Measurements from ENCODE around the gene ANXA10.

ANXA10 gene

DNA sequence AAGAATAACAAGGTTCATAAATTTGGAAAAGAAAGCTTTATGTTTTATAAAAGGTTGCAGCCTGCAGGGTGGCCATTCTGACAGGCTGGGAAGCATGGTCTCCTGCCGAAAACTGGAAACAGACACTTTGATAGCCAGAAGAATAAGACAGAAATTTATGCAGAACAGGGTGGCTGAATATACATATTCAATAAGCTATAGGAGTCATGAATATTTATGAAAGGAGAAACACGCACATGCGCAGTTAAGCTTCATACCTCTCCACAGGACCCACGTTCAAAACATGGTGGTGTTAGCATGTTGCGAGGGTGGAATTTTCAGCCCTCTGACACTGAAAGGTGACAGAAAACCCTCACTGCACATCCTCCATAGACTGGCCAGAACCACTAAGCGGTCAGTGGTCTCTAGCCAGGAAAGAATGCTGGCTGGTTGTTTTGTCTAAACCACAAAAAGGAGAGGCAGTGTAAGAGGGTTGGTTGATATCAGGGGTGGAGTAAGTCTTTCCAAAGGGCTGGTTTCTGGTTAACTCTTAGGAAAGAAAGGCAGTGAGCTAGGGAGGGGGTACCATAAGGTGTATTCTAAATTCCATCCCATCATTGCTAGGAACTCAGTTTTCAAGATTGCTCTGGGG is 58.2 kb downstream of the ANXA10 start:
- in situ Hi-C loops (cut with HindIII; ENCODE audit: low sequenced_read_pairs) = no loop called here
- TF ChIP-seq, protein P1, sequence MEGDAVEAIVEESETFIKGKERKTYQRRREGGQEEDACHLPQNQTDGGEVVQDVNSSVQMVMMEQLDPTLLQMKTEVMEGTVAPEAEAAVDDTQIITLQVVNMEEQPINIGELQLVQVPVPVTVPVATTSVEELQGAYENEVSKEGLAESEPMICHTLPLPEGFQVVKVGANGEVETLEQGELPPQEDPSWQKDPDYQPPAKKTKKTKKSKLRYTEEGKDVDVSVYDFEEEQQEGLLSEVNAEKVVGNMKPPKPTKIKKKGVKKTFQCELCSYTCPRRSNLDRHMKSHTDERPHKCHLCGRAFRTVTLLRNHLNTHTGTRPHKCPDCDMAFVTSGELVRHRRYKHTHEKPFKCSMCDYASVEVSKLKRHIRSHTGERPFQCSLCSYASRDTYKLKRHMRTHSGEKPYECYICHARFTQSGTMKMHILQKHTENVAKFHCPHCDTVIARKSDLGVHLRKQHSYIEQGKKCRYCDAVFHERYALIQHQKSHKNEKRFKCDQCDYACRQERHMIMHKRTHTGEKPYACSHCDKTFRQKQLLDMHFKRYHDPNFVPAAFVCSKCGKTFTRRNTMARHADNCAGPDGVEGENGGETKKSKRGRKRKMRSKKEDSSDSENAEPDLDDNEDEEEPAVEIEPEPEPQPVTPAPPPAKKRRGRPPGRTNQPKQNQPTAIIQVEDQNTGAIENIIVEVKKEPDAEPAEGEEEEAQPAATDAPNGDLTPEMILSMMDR (IDR thresholded peaks at IDR 0.05; ENCODE audit: low read depth, low read length, missing control alignments) = no peak
- peak; percentile 38 for DNase-seq (ENCODE audit: low read depth)
- H3K4me3 ChIP-seq (ENCODE audit: low read depth, low read length) = no peak overlapping the region

DNA sequence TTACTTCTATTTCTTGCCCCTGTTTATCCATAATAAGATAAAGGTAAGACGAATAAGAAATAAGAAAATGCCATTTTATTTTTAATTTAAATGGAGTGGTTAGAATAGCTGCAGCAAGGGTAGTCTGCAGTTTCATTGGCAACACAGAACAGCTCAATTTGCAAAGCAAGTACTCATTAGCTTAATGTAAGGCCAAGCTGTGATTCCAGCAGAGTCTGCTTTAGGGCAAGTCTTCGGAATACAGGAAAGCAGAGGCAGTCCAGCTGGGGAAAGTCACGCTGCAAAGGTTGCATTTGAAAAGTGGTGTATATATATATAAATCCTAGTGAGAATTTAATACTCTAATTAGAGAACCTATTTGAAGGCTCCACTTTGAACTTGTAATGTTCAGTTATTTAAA is 59.0 kb downstream of the ANXA10 start:
- TF ChIP-seq, protein P1 (IDR thresholded peaks at IDR 0.05; ENCODE audit: low read depth, low read length, missing control alignments) = no peak
- in situ Hi-C loops (cut with HindIII; ENCODE audit: low sequenced_read_pairs) = no loop called here
- no peak for DNase-seq (ENCODE audit: low read depth)
- no peak overlapping the region for H3K4me3 ChIP-seq (ENCODE audit: low read depth, low read length)

DNA sequence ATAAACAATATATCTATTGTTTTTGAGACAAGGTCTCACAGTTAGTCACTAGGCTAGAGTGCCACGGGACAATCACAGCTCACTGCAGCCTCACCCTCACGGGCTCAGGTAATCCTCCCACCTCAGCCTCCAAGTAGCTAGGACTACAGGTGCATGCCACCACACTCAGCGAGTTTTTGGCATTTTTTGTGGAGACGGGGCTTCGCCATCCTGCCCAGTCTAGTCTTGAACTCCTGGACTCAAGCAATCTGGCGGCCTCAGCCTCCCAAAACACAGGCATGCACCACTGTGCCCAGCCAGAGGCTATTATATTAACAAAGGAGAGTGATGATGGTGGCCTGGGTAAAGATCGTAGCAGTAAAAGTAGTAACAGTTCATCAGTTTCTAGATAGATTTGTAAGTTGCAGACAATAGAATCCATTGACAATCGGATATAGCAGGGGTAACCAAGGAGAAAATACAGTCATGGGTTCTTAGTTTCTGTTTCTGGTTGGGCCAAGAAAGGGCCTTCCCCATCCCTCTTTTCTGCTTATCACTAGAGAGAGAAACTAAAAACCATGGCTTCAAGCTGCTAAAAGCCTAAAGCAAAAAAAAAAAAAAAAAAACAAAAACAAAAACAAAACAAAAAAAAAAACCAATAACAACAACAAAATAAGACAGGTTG is 60.6 kb downstream of the ANXA10 start:
- TF ChIP-seq, protein P1 (IDR thresholded peaks at IDR 0.05; ENCODE audit: low read depth, low read length, missing control alignments) = no peak
- H3K4me3 ChIP-seq (ENCODE audit: low read depth, low read length) = no peak overlapping the region
- no peak for DNase-seq (ENCODE audit: low read depth)
- in situ Hi-C loops (cut with HindIII; ENCODE audit: low sequenced_read_pairs) = no loop called here

DNA sequence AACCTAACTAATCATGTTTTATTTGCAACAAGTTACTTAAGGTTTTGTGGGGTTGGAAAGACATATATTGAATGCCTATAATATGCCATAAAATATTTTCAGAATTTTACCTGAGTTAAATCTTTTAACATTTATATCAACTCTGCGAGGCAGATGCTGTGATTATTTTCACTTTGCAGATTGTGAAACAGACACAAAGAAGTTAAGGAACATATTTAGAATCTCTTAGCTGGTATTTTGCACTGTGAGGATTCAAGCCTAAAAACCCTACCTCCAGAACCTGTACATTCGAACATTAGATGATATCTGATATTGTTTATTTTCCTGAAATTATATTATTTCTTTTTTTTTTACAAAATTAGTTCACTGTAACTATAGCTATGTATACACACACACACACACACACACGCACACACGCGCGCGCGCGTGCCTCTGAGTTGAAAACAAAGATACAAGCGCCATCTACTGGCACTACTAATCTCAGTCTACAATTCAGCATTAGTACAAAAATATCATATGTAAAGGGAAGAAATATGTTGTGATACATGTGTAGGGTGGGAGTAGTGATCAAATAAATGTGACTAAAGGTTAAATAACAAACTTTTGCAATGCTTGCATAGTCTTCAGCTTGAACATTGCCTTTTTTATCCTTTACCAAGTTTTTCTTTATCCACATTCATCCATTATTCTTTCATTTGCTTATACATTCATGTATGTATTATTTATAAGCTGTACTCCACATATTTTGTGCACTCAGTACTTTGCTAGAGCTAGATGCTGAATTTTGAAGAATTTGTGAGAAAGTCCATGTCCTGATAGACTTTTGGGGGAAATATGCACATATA is 61.5 kb downstream of the ANXA10 start:
- TF ChIP-seq, protein P1 (IDR thresholded peaks at IDR 0.05; ENCODE audit: low read depth, low read length, missing control alignments) = peak; percentile 70
- in situ Hi-C loops (cut with HindIII; ENCODE audit: low sequenced_read_pairs) = no loop called here
- peak overlapping the region; percentile 10 for H3K4me3 ChIP-seq (ENCODE audit: low read depth, low read length)
- peak; percentile 58 for DNase-seq (ENCODE audit: low read depth)

DNA sequence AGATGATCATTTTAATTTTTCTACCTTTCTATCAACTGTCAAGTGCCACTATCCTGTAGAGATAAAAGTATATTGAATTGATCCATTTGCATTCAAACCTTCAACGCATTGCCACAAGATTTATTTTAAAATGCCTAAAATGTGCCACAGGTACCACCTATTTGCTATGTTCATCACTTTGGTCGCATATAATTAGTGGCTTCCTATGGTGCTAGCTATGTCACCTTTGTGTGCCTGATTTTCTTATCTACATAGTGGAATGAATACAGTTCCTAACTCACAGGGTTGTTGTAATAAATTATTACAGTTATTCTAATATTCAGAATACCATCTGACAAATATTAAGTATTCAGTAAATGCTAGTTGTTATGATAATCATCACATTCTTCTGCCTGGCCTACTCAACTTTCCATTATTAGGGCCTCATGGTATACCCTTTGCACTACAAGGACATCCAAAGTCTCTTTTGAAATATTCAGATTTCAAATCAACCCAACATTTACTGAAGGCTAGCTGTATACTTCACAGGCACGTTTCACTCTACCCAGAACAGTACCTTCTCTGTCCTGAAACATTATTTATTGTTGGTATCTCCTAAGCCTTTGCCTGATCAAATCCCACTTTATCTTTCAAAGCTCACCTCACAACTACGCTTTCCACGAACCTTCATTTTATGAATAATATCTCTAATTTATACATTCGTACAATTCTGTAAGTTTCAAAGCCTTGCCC is 62.4 kb downstream of the ANXA10 start:
- TF ChIP-seq, protein P1 (IDR thresholded peaks at IDR 0.05; ENCODE audit: low read depth, low read length, missing control alignments) = no peak
- in situ Hi-C loops (cut with HindIII; ENCODE audit: low sequenced_read_pairs) = no loop called here
- H3K4me3 ChIP-seq (ENCODE audit: low read depth, low read length) = no peak overlapping the region
- no peak for DNase-seq (ENCODE audit: low read depth)

DNA sequence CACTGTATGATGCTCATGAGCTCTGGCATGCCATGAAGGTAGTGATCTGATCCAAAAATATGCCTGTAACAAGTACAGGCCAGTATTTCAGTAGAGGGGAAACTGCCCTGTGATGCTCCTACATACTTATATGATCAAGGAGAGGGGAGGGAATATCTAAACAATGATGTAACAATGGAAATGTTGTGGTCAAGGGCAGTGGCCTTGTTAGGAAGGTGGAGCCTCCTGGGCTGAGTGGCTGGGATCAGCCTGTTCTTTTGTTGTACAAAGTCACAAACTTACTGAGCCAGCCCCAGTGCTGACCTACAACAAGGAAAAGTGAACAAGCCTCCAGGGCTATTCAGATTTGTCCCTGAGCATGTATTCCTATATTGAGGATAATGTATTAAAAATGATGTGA is 70.3 kb downstream of the ANXA10 start:
- TF ChIP-seq, protein P1 (IDR thresholded peaks at IDR 0.05; ENCODE audit: low read depth, low read length, missing control alignments) = no peak
- DNase-seq (ENCODE audit: low read depth) = no peak
- in situ Hi-C loops (cut with HindIII; ENCODE audit: low sequenced_read_pairs) = no loop called here
- H3K4me3 ChIP-seq (ENCODE audit: low read depth, low read length) = no peak overlapping the region

All from astrocyte of the cerebellum (primary cell).